Endothelial cell of umbilical vein (primary cell): Measurements from ENCODE around the gene STK24. TPM values are rescaled to one million over a fixed set of nuclear protein-coding genes. Genes with fewer than 3 reads are reported as not detected.

Source experiments
- BruUV-seq: library from RNA; stranded (reverse); fragments of 400-500 nt; replicated peaks from 2 replicates; lab custom pipeline; 2021; lab: Mats Ljungman, UMichigan
- CTCF ChIA-PET: fragments of 300-600, 350-600 bp; sonication (Branson Sonifier 250); formaldehyde crosslinking; loops from one replicate; lab custom pipeline; 2021; ENCODE audit warnings: antibody characterized with exemption, inconsistent platforms; lab: Charles Lee
- POLR2A ChIA-PET: fragments of 300-600, 350-600 bp; sonication (Branson Sonifier 250); formaldehyde crosslinking; loops from one replicate; lab custom pipeline; 2021; ENCODE audit warnings: antibody characterized with exemption, inconsistent platforms; lab: Charles Lee
- DNase-seq: peaks from one replicate; pipeline ENCODE4 v3.0.0-alpha.2; 2011; ENCODE audit warnings: low read depth, low spot score
- FAIRE-seq: peaks from 2 replicates; lab custom pipeline; 2011; peaks lifted over from hg19 to GRCh38; lab: Jason Lieb, UNC
- H2AFZ ChIP-seq: 2 replicates; pipeline ENCODE4 v1.6.0; 2012; ENCODE audit warnings: low read depth, low read length, control low read depth, inconsistent platforms
- H3K27ac ChIP-seq: 2 replicates; pipeline ENCODE4 v1.5.1; 2011; ENCODE audit warnings: low read depth, mild to moderate bottlenecking, control low read depth, low read length, moderate library complexity; ENCODE audit not compliant: insufficient read depth
- H3K27me3 ChIP-seq, 2 experiments: 2 replicates each; pipeline versions ENCODE4 v1.6.0 to v1.6.1; 2011; ENCODE audit warnings: low read length in 2 of 2, mixed read lengths in 1 of 2; ENCODE audit not compliant: control insufficient read depth in 2 of 2, insufficient read depth in 2 of 2
- H3K36me3 ChIP-seq, 2 experiments: 2 replicates in 1 of 2; 3 replicates in 1 of 2; pipeline ENCODE4 v1.5.1; 2011; ENCODE audit warnings: low read length in 2 of 2, mild to moderate bottlenecking in 1 of 2, moderate library complexity in 1 of 2; ENCODE audit not compliant: control insufficient read depth in 2 of 2, insufficient read depth in 2 of 2; ENCODE audit errors: extremely low read depth in 1 of 2
- H3K4me1 ChIP-seq: 3 replicates; pipeline ENCODE4 v1.5.1; 2011; ENCODE audit warnings: mild to moderate bottlenecking, low read length; ENCODE audit not compliant: control insufficient read depth, insufficient read depth; ENCODE audit errors: extremely low read depth
- H3K4me2 ChIP-seq: 2 replicates; pipeline ENCODE4 v1.6.1; 2011; ENCODE audit warnings: low read length, control low read depth, mixed read lengths; ENCODE audit not compliant: insufficient read depth
- H3K4me3 ChIP-seq, 3 experiments: fragments of 200-600 bp in 1 of 3; sonication (generic), shearing (Covaris generic) in 1 of 3; replicated peaks in 1 of 3; 2 replicates each; pipeline ENCODE4 v1.5.1; 2011 to 2016; ENCODE audit warnings: control low read depth in 3 of 3, low read length in 3 of 3, mild to moderate bottlenecking in 2 of 3, inconsistent platforms in 1 of 3, low read depth in 1 of 3, moderate library complexity in 1 of 3; ENCODE audit not compliant: insufficient read depth in 1 of 3
- H3K79me2 ChIP-seq: 2 replicates; pipeline ENCODE4 v1.6.0; 2012; ENCODE audit warnings: low read length, inconsistent platforms; ENCODE audit not compliant: control insufficient read depth, insufficient read depth
- H3K9ac ChIP-seq: replicated peaks from 2 replicates; pipeline ENCODE3; 2011; ENCODE audit warnings: low read length, control low read depth; ENCODE audit not compliant: insufficient read depth; ENCODE audit errors: extremely low read depth
- H3K9me1 ChIP-seq: replicated peaks from 3 replicates; pipeline ENCODE4 v1.6.0; 2011; ENCODE audit warnings: mild to moderate bottlenecking, low read length; ENCODE audit not compliant: control insufficient read depth, insufficient read depth; ENCODE audit errors: extremely low read depth
- H3K9me3 ChIP-seq: replicated peaks from 2 replicates; pipeline ENCODE4 v1.5.1; 2012; ENCODE audit warnings: low read length, inconsistent platforms; ENCODE audit not compliant: control insufficient read depth, insufficient read depth
- H4K20me1 ChIP-seq: replicated peaks from 2 replicates; pipeline ENCODE3; 2011; ENCODE audit warnings: mild to moderate bottlenecking, low read length; ENCODE audit not compliant: control insufficient read depth, insufficient read depth; ENCODE audit errors: extremely low read depth
- CTCF ChIP-seq, 2 donors: IDR thresholded peaks; 1 replicate in 1 of 2; 2 replicates in 1 of 2; pipeline ENCODE4 v1.5.1; 2011; ENCODE audit warnings: low read length in 2 of 2, mild to moderate bottlenecking in 2 of 2, moderate library complexity in 2 of 2, control low read depth in 1 of 2, inconsistent platforms in 1 of 2, low read depth in 1 of 2; ENCODE audit not compliant: insufficient read depth in 1 of 2; ENCODE audit errors: extremely low read depth in 1 of 2
- EZH2 ChIP-seq: IDR thresholded peaks from 2 replicates; pipeline ENCODE4 v1.6.1; 2012; ENCODE audit warnings: borderline replicate concordance, low read depth, mild to moderate bottlenecking, moderate library complexity, low read length, inconsistent platforms; ENCODE audit not compliant: severe bottlenecking
- FOS ChIP-seq: IDR thresholded peaks from 2 replicates; pipeline ENCODE4 v1.6.1; 2011; ENCODE audit warnings: mild to moderate bottlenecking, low read length, moderate library complexity, borderline replicate concordance; ENCODE audit not compliant: insufficient read depth
- GATA2 ChIP-seq: IDR thresholded peaks from 2 replicates; pipeline ENCODE4 v1.7.0; 2011; ENCODE audit warnings: low read depth, mild to moderate bottlenecking, moderate library complexity, mixed read lengths, low read length; ENCODE audit not compliant: insufficient read length, insufficient read depth
- JUN ChIP-seq: IDR thresholded peaks from 2 replicates; pipeline ENCODE4 v1.6.1; 2011; ENCODE audit warnings: borderline replicate concordance, low read depth; ENCODE audit not compliant: insufficient read length, insufficient read depth
- MAX ChIP-seq: IDR thresholded peaks from 2 replicates; pipeline ENCODE4 v1.6.1; 2011; ENCODE audit not compliant: insufficient read depth, insufficient read length
- MYC ChIP-seq: IDR thresholded peaks from one replicate; pipeline ENCODE4 v1.6.1; 2011; ENCODE audit warnings: mild to moderate bottlenecking, low read depth, low read length
- POLR2A ChIP-seq: IDR thresholded peaks from 2 replicates; pipeline ENCODE4 v1.6.1; 2012; ENCODE audit warnings: low read depth, mild to moderate bottlenecking, control low read depth, low read length
- POLR2AphosphoS5 ChIP-seq: IDR thresholded peaks from 2 replicates; pipeline ENCODE4 v1.6.1; 2012; ENCODE audit warnings: low read depth, mild to moderate bottlenecking, control low read depth, low read length, moderate library complexity; ENCODE audit not compliant: insufficient read depth
- dilution Hi-C: fragments of 300-500 bp; cut with MboI; formaldehyde crosslinking; loops from one replicate; pipeline ENCODE4 v1.15.0; 2019; ENCODE audit warnings: low sequenced_read_pairs; ENCODE audit not compliant: extremely low pct_ligation_motif_present
- intact Hi-C: fragments of 100-400 bp; cut with micrococcal nuclease; formaldehyde crosslinking; loops from one replicate; pipeline ENCODE4 v1.10.0; 2022
- polyA plus RNA-seq, 4 experiments: library from polyadenylated mRNA; depleted of rRNA in 3 of 4; stranded (reverse) in 3 of 4; unstranded in 1 of 4; fragments of >200 nt; gene quantifications; 2 replicates each; pipeline versions ENCODE4 v1.2.1 to v1.2.3, GENCODE V29; 2011 to 2012; ENCODE audit warnings: missing spikeins in 1 of 4
- total RNA-seq: library from RNA; stranded (reverse); gene quantifications from 2 replicates; pipeline ENCODE4 v1.2.3, GENCODE V29; 2021

Gene STK24
- total and polyA plus RNA-seq, 2 donors (not counting 3 experiments of a cell fraction or from before 2014, with no cell fraction given): 43.3 to 100 TPM

- DNase-seq (no peak), FAIRE-seq (no peak)
- Histone ChIP-seq H3K79me2 (peaks cover 97% of the 10 kb centered on the region), H3K27me3 (no peaks in the 10 kb centered on the region), H3K4me2 (no peak overlapping the region), H4K20me1 (peaks cover 4% of the 10 kb centered on the region), H3K4me1 (peaks cover 27% of the 10 kb centered on the region), H3K9me3 (no peaks in the 10 kb centered on the region), H3K27ac (no peak overlapping the region), H3K36me3 (peaks cover 0 to 4% of the 10 kb centered on the region in 2 experiments), H3K9ac (no peak overlapping the region), H3K4me3 (no peak overlapping the region), H2AFZ (no peak overlapping the region), H3K9me1 (no peaks in the 10 kb centered on the region)
- no TSS peak for BruUV-seq
- ChIA-PET POLR2A (no interaction called here), CTCF (no interaction called here)
- dilution Hi-C loops: no loop called here
- intact Hi-C loops: no loop called here
- TF ChIP-seq GATA2: no peak
- no peak for TF ChIP-seq EZH2
- TF ChIP-seq MYC: no peak
- no peak for TF ChIP-seq MAX
- no peak for TF ChIP-seq CTCF (IDR thresholded peaks at IDR 0.05; ENCODE audit: extremely low read depth in 1 of 2, insufficient read depth in 1 of 2, low read depth in 1 of 2, low read length in 2 of 2)
- TF ChIP-seq POLR2A: no peak
- no peak for TF ChIP-seq FOS
- no peak for TF ChIP-seq POLR2AphosphoS5
- TF ChIP-seq JUN: no peak
Observed at GRCh38 chr13:98563071-98563470, 13.8 kb downstream of the STK24 start.
